Hepatocyte (in vitro differentiated cells): ENCODE data around the gene ENTHD1.

ENCODE experiments used
- EZH2 ChIP-seq: fragments of 200-600 bp; sonication (generic); IDR thresholded peaks from 2 replicates; pipeline ENCODE4 v1.6.1; 2016; ENCODE audit warnings: antibody characterized with exemption, mild to moderate bottlenecking, borderline replicate concordance
- TF ChIP-seq, protein P1 (sequence below): fragments of 200-600 bp; sonication (generic); IDR thresholded peaks from 2 replicates; pipeline ENCODE4 v1.5.1; 2016; ENCODE audit warnings: antibody characterized with exemption, mild to moderate bottlenecking; ENCODE audit not compliant: poor library complexity

DNA sequence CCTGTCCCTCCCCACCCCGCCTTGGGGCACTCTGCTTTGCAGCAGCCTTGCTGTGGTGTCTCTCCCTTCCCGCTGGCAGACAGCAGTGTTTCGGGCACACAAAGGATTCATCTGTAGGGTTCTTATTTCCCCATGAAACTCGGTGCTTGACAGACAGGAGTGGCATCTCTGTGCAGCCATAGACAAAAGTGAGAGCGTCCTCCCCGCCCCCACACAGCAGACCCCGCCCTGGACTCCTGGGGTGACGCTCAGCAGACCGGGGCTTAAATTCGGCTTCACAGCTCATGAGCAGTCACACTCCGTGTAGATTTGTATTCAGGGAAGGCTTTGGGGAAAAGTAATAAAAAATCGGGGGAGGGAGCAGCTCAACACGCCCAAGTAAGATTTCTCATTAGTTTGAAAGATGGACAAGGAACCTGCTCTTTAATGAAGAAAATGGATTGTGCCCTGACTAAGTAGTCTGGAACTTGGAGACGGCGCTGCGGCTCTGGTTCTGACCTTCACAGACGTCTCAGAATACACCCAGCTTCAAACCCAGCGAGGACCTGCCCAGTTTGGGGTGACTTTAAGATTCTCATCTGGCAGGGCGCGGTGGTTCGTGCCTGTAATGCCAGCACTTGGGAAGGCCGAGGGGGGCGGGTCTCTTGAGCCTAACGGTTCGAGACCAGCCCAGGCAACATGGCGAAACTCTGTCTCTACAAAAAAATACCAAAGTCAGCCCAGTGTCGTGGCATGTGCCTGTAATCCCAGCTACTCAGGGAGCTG, 187.0 kb downstream of the ENTHD1 start:
- TF ChIP-seq, protein P1, sequence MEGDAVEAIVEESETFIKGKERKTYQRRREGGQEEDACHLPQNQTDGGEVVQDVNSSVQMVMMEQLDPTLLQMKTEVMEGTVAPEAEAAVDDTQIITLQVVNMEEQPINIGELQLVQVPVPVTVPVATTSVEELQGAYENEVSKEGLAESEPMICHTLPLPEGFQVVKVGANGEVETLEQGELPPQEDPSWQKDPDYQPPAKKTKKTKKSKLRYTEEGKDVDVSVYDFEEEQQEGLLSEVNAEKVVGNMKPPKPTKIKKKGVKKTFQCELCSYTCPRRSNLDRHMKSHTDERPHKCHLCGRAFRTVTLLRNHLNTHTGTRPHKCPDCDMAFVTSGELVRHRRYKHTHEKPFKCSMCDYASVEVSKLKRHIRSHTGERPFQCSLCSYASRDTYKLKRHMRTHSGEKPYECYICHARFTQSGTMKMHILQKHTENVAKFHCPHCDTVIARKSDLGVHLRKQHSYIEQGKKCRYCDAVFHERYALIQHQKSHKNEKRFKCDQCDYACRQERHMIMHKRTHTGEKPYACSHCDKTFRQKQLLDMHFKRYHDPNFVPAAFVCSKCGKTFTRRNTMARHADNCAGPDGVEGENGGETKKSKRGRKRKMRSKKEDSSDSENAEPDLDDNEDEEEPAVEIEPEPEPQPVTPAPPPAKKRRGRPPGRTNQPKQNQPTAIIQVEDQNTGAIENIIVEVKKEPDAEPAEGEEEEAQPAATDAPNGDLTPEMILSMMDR = no peak
- no peak for TF ChIP-seq EZH2
